Transverse colon (tissue), 3 donors: ENCODE measurements around the gene RBM47.

Experiments used
- CTCF ChIP-seq, 5 experiments: fragments of 200-600 bp in 3 of 5; fragments of 450-650 bp in 2 of 5; sonication (generic) in 3 of 5; IDR thresholded peaks; 1 replicate in 2 of 5; 2 replicates in 3 of 5; pipeline ENCODE4 v1.5.1; 2016 to 2017; ENCODE audit warnings: antibody characterized with exemption in 5 of 5, inconsistent platforms in 3 of 5, mild to moderate bottlenecking in 2 of 5, moderate library complexity in 1 of 5
- EP300 ChIP-seq: sonication (generic); formaldehyde crosslinking; IDR thresholded peaks from one replicate; pipeline ENCODE4 v1.6.1; 2017; ENCODE audit warnings: antibody characterized with exemption, low read depth
- POLR2A ChIP-seq: fragments of 450-650 bp; IDR thresholded peaks from one replicate; pipeline ENCODE4 v1.6.1; 2016; ENCODE audit warnings: antibody characterized with exemption, mild to moderate bottlenecking, moderate library complexity

- TF ChIP-seq EP300 = no peak
- TF ChIP-seq POLR2A = no peak
- TF ChIP-seq CTCF (IDR thresholded peaks at IDR 0.05) = no peak
Measured at GRCh38 chr4:40506492-40506891, 123.2 kb downstream of the RBM47 start.
